RWPE2 (cell line): ENCODE data around the gene KRAS.

Experiments
- ATAC-seq: fragments of 200-7000 bp; cut with Tn5 transposase; 3 replicates; pipeline ENCODE4 v1.9.1; 2021; ENCODE audit warnings: low read depth
- DNase-seq: peaks from one replicate; pipeline ENCODE4 v3.0.0-alpha.2; 2020; ENCODE audit warnings: low spot score
- H3K27ac ChIP-seq: fragments of 450-650 bp; 2 replicates; pipeline ENCODE4 v1.5.1; 2017; ENCODE audit warnings: mild to moderate bottlenecking; ENCODE audit not compliant: poor library complexity, severe bottlenecking
- H3K27me3 ChIP-seq: fragments of 250-450 bp; sonication (Bioruptor Pico); 2 replicates; pipeline ENCODE4 v1.5.1; 2021; ENCODE audit warnings: mild to moderate bottlenecking, moderate library complexity; ENCODE audit not compliant: insufficient read depth, poor library complexity, severe bottlenecking
- H3K36me3 ChIP-seq: fragments of 250-450 bp; sonication (Bioruptor Pico); 2 replicates; pipeline ENCODE4 v1.5.1; 2020; ENCODE audit warnings: low read depth, mild to moderate bottlenecking, moderate library complexity
- H3K4me1 ChIP-seq: fragments of 250-450 bp; sonication (Bioruptor Pico); 2 replicates; pipeline ENCODE4 v1.5.1; 2021; ENCODE audit warnings: mild to moderate bottlenecking, moderate library complexity; ENCODE audit not compliant: insufficient read depth, poor library complexity, severe bottlenecking
- H3K4me3 ChIP-seq: fragments of 250-450 bp; sonication (Bioruptor Pico); 2 replicates; pipeline ENCODE4 v1.5.1; 2021; ENCODE audit warnings: mild to moderate bottlenecking, moderate library complexity; ENCODE audit not compliant: severe bottlenecking
- H3K9me3 ChIP-seq: fragments of 250-450 bp; sonication (Bioruptor Pico); 2 replicates; pipeline ENCODE4 v1.5.1; 2021; ENCODE audit warnings: mild to moderate bottlenecking, moderate library complexity; ENCODE audit not compliant: severe bottlenecking
- CTCF ChIP-seq: fragments of 450-650 bp; IDR thresholded peaks from one replicate; pipeline ENCODE4 v1.5.1; 2017; ENCODE audit warnings: mild to moderate bottlenecking, moderate library complexity; ENCODE audit not compliant: poor library complexity, severe bottlenecking

The KRAS gene

GRCh38 chr12:25287610-25288009 lies 36.9 kb upstream of the KRAS start:
- Histone ChIP-seq H3K27ac (no peak overlapping the region), H3K36me3 (no peaks in the 10 kb centered on the region), H3K4me3 (no peak overlapping the region), H3K27me3 (no peaks in the 10 kb centered on the region), H3K4me1 (peaks cover 6% of the 10 kb centered on the region), H3K9me3 (no peaks in the 10 kb centered on the region)
- no peak for ATAC-seq
- no peak for TF ChIP-seq CTCF
- no peak for DNase-seq

- no peak; the same call in 2 of the 3 replicates for ATAC-seq
- TF ChIP-seq CTCF = no peak
- no peak overlapping the region for H3K27ac ChIP-seq
These were observed 36.1 kb upstream of the KRAS start for GRCh38 chr12:25286837-25287236.

GRCh38 chr12:25284024-25284423 lies 33.3 kb upstream of the KRAS start:
- Histone ChIP-seq H3K27ac (no peak overlapping the region), H3K36me3 (no peaks in the 10 kb centered on the region), H3K27me3 (no peaks in the 10 kb centered on the region), H3K4me1 (peaks cover 6% of the 10 kb centered on the region), H3K9me3 (no peaks in the 10 kb centered on the region), H3K4me3 (no peak overlapping the region)
- ATAC-seq (peak; percentile 33; the same call in 2 of the 3 replicates), DNase-seq (no peak)
- no peak for TF ChIP-seq CTCF

More at GRCh38 chr12:25286837-25287236, 36.1 kb upstream of the KRAS start:
- no peaks in the 10 kb centered on the region for H3K27me3 ChIP-seq
- H3K4me1 ChIP-seq = peaks cover 6% of the 10 kb centered on the region
- DNase-seq = no peak
- H3K36me3 ChIP-seq = no peaks in the 10 kb centered on the region
- H3K9me3 ChIP-seq = no peaks in the 10 kb centered on the region
- H3K4me3 ChIP-seq = no peak overlapping the region

- no peak for DNase-seq
- Histone ChIP-seq H3K9me3 (no peaks in the 10 kb centered on the region), H3K4me1 (peaks cover 6% of the 10 kb centered on the region), H3K27me3 (no peaks in the 10 kb centered on the region), H3K4me3 (no peak overlapping the region), H3K36me3 (no peaks in the 10 kb centered on the region), H3K27ac (no peak overlapping the region)
- ATAC-seq = no peak
- no peak for TF ChIP-seq CTCF
These were observed 32.3 kb upstream of the KRAS start for GRCh38 chr12:25283006-25283405.

GRCh38 chr12:25280082-25280481 lies 29.4 kb upstream of the KRAS start:
- TF ChIP-seq CTCF = no peak

More at GRCh38 chr12:25280082-25280481, 29.4 kb upstream of the KRAS start:
- DNase-seq (no peak), ATAC-seq (no peak)
- H3K9me3 ChIP-seq = no peaks in the 10 kb centered on the region
- H3K27ac ChIP-seq = no peak overlapping the region
- H3K4me3 ChIP-seq = no peak overlapping the region
- peaks cover 6% of the 10 kb centered on the region for H3K4me1 ChIP-seq
- no peaks in the 10 kb centered on the region for H3K36me3 ChIP-seq
- H3K27me3 ChIP-seq = no peaks in the 10 kb centered on the region
